H9 (cell line): ENCODE measurements around the gene PDLIM3. TPM values are rescaled to one million over a fixed set of nuclear protein-coding genes. Genes with fewer than 3 reads are reported as not detected.

Experiments
- DNase-seq: peaks from one replicate; pipeline ENCODE4 v3.0.0-alpha.2; 2017
- H2AFZ ChIP-seq: one replicate; pipeline ENCODE4 v1.6.1; 2013; ENCODE audit warnings: mild to moderate bottlenecking, low read length, control low read depth, moderate library complexity
- H2AK5ac ChIP-seq: 2 replicates; pipeline ENCODE4 v1.6.1; 2013; ENCODE audit warnings: low read length, control low read depth, mixed read lengths; ENCODE audit not compliant: insufficient read length
- H2BK120ac ChIP-seq: one replicate; pipeline ENCODE4 v1.6.1; 2013; ENCODE audit warnings: low read depth, mild to moderate bottlenecking, low read length, control low read depth, inconsistent platforms; ENCODE audit not compliant: poor library complexity, severe bottlenecking
- H2BK12ac ChIP-seq: 2 replicates; pipeline ENCODE4 v1.6.1; 2013; ENCODE audit warnings: low read length, control low read depth, mixed read lengths, low read depth; ENCODE audit not compliant: insufficient read length
- H2BK15ac ChIP-seq: 2 replicates; pipeline ENCODE4 v1.6.1; 2013; ENCODE audit warnings: low read depth, low read length, control low read depth
- H2BK20ac ChIP-seq: one replicate; pipeline ENCODE4 v1.6.1; 2013; ENCODE audit warnings: low read depth, mild to moderate bottlenecking, low read length, control low read depth, inconsistent platforms; ENCODE audit not compliant: poor library complexity, severe bottlenecking
- H2BK5ac ChIP-seq: 2 replicates; pipeline ENCODE4 v1.6.1; 2013; ENCODE audit warnings: low read length, control low read depth, mixed read lengths; ENCODE audit not compliant: insufficient read length
- H3K14ac ChIP-seq: 2 replicates; pipeline ENCODE4 v1.6.1; 2013; ENCODE audit warnings: low read length, control low read depth; ENCODE audit not compliant: insufficient read depth
- H3K18ac ChIP-seq: 2 replicates; pipeline ENCODE4 v1.6.1; 2013; ENCODE audit warnings: low read depth, mild to moderate bottlenecking, mixed read lengths, low read length, control low read depth; ENCODE audit not compliant: insufficient read length
- H3K23ac ChIP-seq: 2 replicates; pipeline ENCODE4 v1.6.1; 2013; ENCODE audit warnings: low read length, control low read depth, mixed read lengths, low read depth; ENCODE audit not compliant: insufficient read length
- H3K23me2 ChIP-seq: 2 replicates; pipeline ENCODE4 v1.6.1; 2013; ENCODE audit warnings: low read depth, mild to moderate bottlenecking, mixed read lengths, low read length, control low read depth; ENCODE audit not compliant: insufficient read length, poor library complexity, severe bottlenecking
- H3K27ac ChIP-seq: 2 replicates; pipeline ENCODE4 v1.5.1; 2013; ENCODE audit warnings: low read length, control low read depth, mixed read lengths, low read depth; ENCODE audit not compliant: insufficient read length
- H3K27me3 ChIP-seq: 2 replicates; pipeline ENCODE4 v1.6.1; 2013; ENCODE audit warnings: low read length, control low read depth, inconsistent platforms; ENCODE audit not compliant: insufficient read depth
- H3K4ac ChIP-seq: 2 replicates; pipeline ENCODE4 v1.6.1; 2013; ENCODE audit warnings: low read depth, mild to moderate bottlenecking, control low read depth, inconsistent platforms, low read length, moderate library complexity
- H3K4me1 ChIP-seq: 2 replicates; pipeline ENCODE4 v1.6.1; 2013; ENCODE audit warnings: low read length, control low read depth, inconsistent platforms; ENCODE audit not compliant: insufficient read depth
- H3K4me2 ChIP-seq: 2 replicates; pipeline ENCODE4 v1.6.1; 2013; ENCODE audit warnings: low read length, control low read depth, mixed read lengths; ENCODE audit not compliant: insufficient read length, insufficient read depth
- H3K56ac ChIP-seq: 2 replicates; pipeline ENCODE4 v1.6.1; 2013; ENCODE audit warnings: low read depth, mild to moderate bottlenecking, mixed read lengths, low read length, control low read depth; ENCODE audit not compliant: insufficient read length
- H3K79me1 ChIP-seq: 2 replicates; pipeline ENCODE4 v1.6.1; 2013; ENCODE audit warnings: low read depth, mild to moderate bottlenecking, moderate library complexity, low read length, control low read depth, inconsistent platforms; ENCODE audit not compliant: insufficient read depth, poor library complexity, severe bottlenecking
- H3K79me2 ChIP-seq: 2 replicates; pipeline ENCODE4 v1.6.1; 2013; ENCODE audit warnings: low read length, control low read depth, inconsistent platforms; ENCODE audit not compliant: insufficient read depth
- H3K9ac ChIP-seq: 2 replicates; pipeline ENCODE4 v1.6.1; 2013; ENCODE audit warnings: low read length, control low read depth, mixed read lengths; ENCODE audit not compliant: insufficient read length; ENCODE audit errors: extremely low read depth
- H3K9me3 ChIP-seq: one replicate; pipeline ENCODE4 v1.6.1; 2013; ENCODE audit warnings: low read depth, low read length, inconsistent platforms; ENCODE audit not compliant: control insufficient read depth
- H3T11ph ChIP-seq: one replicate; pipeline ENCODE4 v1.6.1; 2013; ENCODE audit warnings: mild to moderate bottlenecking, low read length, control low read depth, inconsistent platforms
- H4K20me1 ChIP-seq: one replicate; pipeline ENCODE4 v1.6.1; 2013; ENCODE audit not compliant: control insufficient read depth, insufficient read length, insufficient read depth
- H4K5ac ChIP-seq: 2 replicates; pipeline ENCODE4 v1.6.1; 2013; ENCODE audit warnings: low read depth, mild to moderate bottlenecking, mixed read lengths, low read length, control low read depth; ENCODE audit not compliant: insufficient read length
- H4K8ac ChIP-seq: replicated peaks from 2 replicates; pipeline ENCODE4 v1.6.1; 2013; ENCODE audit warnings: low read length, control low read depth, mixed read lengths, low read depth; ENCODE audit not compliant: insufficient read length
- H4K91ac ChIP-seq: 2 replicates; pipeline ENCODE4 v1.6.1; 2013; ENCODE audit warnings: low read depth, mild to moderate bottlenecking, moderate library complexity, mixed read lengths, low read length, control low read depth; ENCODE audit not compliant: insufficient read length
- H3K27ac Mint-ChIP-seq, 3 experiments: 2 replicates in 2 of 3; 3 replicates in 1 of 3; pipeline ENCODE4 v1.8.0; 2020 to 2021; ENCODE audit warnings: mixed read lengths in 3 of 3, mild to moderate bottlenecking in 1 of 3, moderate library complexity in 1 of 3
- H3K27me3 Mint-ChIP-seq: 2 replicates; pipeline ENCODE4 v1.8.0; 2021; ENCODE audit warnings: low read depth, mild to moderate bottlenecking, moderate library complexity, mixed read lengths
- H3K36me3 Mint-ChIP-seq, 3 experiments: 2 replicates in 2 of 3; 3 replicates in 1 of 3; pipeline ENCODE4 v1.8.0; 2020 to 2021; ENCODE audit warnings: low read depth in 3 of 3, mixed read lengths in 3 of 3; ENCODE audit not compliant: insufficient read depth in 1 of 3
- H3K4me1 Mint-ChIP-seq, 2 experiments: 2 replicates each; pipeline ENCODE4 v1.8.0; 2020; ENCODE audit warnings: mixed read lengths in 2 of 2
- H3K4me3 Mint-ChIP-seq, 2 experiments: 2 replicates in 1 of 2; 3 replicates in 1 of 2; pipeline ENCODE4 v1.8.0; 2020 to 2021; ENCODE audit warnings: mild to moderate bottlenecking in 2 of 2, mixed read lengths in 2 of 2, moderate library complexity in 1 of 2
- H3K9me3 Mint-ChIP-seq, 2 experiments: 2 replicates in 1 of 2; 3 replicates in 1 of 2; pipeline ENCODE4 v1.8.0; 2020; ENCODE audit warnings: mild to moderate bottlenecking in 2 of 2, mixed read lengths in 2 of 2, moderate library complexity in 1 of 2
- WGBS: extraction: QIAGEN DNeasy Blood & Tissue Kit; methylation state at CpG from one replicate; pipeline ENCODE4 v1.1.7; 2013; ENCODE audit warnings: missing lambda C conversion rate, low lambda C conversion rate, mixed read lengths; ENCODE audit not compliant: insufficient read length; ENCODE audit errors: extremely low coverage; 5-methylcytosine and 5-hydroxymethylcytosine counted together
- total RNA-seq: library from RNA; stranded (reverse); gene quantifications from 2 replicates; pipeline ENCODE4 v1.2.1, GENCODE V29; 2021
- TF ChIP-seq, protein P1 (sequence below): fragments of 200-600 bp; sonication (generic); conservative IDR thresholded peaks from 3 replicates; pipeline ENCODE4 v1.8.0; 2021; ENCODE audit warnings: antibody characterized with exemption, mild to moderate bottlenecking

The PDLIM3 gene
- total RNA-seq, 1 experiment from 2014 or later: 12.0 TPM

DNA sequence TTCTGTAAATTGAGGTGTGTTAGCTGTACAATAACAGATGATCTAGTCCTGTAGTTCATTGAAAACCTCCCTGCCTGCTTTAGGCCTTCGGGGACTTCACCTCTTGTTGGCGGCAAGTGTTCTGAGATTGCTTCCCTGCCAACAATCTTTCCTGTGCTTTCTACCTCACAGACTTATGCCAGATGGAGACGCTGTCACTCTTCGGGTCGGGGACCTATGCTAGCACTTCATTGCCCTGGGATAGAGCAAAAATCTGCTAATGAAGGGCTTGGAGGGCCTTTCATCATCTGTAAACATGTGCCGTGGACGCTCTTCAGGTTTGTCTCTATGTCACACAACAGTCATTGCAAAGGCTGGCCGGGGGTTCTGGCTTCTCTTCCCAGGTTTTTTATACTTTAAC is 4.7 kb upstream of the PDLIM3 start:
- Histone ChIP-seq H3K18ac (no peak overlapping the region), H3K79me1 (no peaks in the 10 kb centered on the region), H3K4me1 (no peaks in the 10 kb centered on the region; the same call in 1 of the 2 replicates), H3K79me2 (no peaks in the 10 kb centered on the region), H4K20me1 (no peaks in the 10 kb centered on the region), H2BK120ac (no peak overlapping the region), H3K23ac (no peak overlapping the region), H3K4ac (no peak overlapping the region), H3K27ac (no peak overlapping the region), H4K91ac (no peak overlapping the region), H2BK15ac (no peak overlapping the region), H3K4me2 (no peak overlapping the region), H2BK20ac (no peak overlapping the region), H3K23me2 (no peaks in the 10 kb centered on the region), H3K14ac (no peak overlapping the region), H3K27me3 (no peaks in the 10 kb centered on the region; the same call in 1 of the 2 replicates), H3K56ac (no peak overlapping the region), H2AFZ (no peak overlapping the region), H4K5ac (no peak overlapping the region), H2AK5ac (no peak overlapping the region), H3K9me3 (no peaks in the 10 kb centered on the region), H2BK5ac (no peak overlapping the region), H4K8ac (no peak overlapping the region), H2BK12ac (no peak overlapping the region), H3K9ac (no peak overlapping the region), H3T11ph (no peak overlapping the region)
- no CpG with 5 or more reads among the region's 8 CpGs for WGBS
- Mint-ChIP-seq H3K4me1 (peaks cover 18 to 23% of the 10 kb centered on the region in 2 experiments), H3K9me3 (no peaks in the 10 kb centered on the region), H3K27ac (no peak overlapping the region), H3K4me3 (no peak overlapping the region), H3K27me3 (peaks cover 27% of the 10 kb centered on the region), H3K36me3 (peaks cover 0 to 1% (median 0%) of the 10 kb centered on the region in 3 experiments; a peak in 1 of 7 replicates)
- DNase-seq: no peak
- TF ChIP-seq, protein P1, sequence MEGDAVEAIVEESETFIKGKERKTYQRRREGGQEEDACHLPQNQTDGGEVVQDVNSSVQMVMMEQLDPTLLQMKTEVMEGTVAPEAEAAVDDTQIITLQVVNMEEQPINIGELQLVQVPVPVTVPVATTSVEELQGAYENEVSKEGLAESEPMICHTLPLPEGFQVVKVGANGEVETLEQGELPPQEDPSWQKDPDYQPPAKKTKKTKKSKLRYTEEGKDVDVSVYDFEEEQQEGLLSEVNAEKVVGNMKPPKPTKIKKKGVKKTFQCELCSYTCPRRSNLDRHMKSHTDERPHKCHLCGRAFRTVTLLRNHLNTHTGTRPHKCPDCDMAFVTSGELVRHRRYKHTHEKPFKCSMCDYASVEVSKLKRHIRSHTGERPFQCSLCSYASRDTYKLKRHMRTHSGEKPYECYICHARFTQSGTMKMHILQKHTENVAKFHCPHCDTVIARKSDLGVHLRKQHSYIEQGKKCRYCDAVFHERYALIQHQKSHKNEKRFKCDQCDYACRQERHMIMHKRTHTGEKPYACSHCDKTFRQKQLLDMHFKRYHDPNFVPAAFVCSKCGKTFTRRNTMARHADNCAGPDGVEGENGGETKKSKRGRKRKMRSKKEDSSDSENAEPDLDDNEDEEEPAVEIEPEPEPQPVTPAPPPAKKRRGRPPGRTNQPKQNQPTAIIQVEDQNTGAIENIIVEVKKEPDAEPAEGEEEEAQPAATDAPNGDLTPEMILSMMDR: no peak
